Measurements from ENCODE around the gene C11orf68. TPM values are rescaled to one million over a fixed set of nuclear protein-coding genes. Genes with fewer than 3 reads are reported as not detected.
A peak's percentile ranks its signal among the peaks of the same experiment; 100 is the strongest.

Gene C11orf68
- total and polyA plus RNA-seq, 9 of the 15 experiments (the other 6 are each of a cell fraction or from before 2014, with no cell fraction given) = 3.6 to 35.9 (median 12.8) TPM

DNA sequence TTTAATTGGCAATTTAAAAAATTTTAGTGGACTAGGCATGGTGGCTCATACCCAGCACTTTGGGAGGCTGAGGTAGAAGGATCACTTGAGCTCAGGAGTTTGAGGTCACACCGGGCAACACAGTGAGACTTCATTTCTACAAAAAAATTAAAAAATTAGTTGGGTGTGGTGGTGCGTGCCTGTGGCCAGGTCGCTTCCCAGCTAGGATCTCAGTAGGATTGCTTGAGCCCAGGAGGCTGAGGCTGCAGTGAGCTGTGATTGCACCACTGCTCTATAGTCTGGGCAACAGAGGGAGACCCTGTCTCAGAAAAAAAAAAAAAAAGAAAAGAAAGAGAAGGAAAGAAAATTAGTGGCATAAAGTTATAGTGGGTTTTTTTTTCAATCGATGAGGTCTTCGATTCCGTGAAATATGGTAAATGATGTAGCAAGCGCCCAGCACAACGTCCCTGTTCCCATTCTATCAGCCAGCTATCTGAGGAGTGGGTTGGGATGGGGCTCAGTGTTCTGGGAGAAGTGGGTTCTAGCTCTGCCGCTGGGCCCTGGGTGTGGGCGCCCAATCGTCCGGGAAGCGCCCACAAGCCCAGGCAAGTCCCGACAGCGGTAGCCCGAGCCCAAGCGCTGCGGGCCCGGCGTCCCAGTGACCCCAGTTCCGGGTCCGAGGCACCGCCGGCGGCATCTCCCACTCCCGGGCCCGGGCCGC is 20.1 kb downstream of the C11orf68 start (continued):
- TF ChIP-seq, protein P1, sequence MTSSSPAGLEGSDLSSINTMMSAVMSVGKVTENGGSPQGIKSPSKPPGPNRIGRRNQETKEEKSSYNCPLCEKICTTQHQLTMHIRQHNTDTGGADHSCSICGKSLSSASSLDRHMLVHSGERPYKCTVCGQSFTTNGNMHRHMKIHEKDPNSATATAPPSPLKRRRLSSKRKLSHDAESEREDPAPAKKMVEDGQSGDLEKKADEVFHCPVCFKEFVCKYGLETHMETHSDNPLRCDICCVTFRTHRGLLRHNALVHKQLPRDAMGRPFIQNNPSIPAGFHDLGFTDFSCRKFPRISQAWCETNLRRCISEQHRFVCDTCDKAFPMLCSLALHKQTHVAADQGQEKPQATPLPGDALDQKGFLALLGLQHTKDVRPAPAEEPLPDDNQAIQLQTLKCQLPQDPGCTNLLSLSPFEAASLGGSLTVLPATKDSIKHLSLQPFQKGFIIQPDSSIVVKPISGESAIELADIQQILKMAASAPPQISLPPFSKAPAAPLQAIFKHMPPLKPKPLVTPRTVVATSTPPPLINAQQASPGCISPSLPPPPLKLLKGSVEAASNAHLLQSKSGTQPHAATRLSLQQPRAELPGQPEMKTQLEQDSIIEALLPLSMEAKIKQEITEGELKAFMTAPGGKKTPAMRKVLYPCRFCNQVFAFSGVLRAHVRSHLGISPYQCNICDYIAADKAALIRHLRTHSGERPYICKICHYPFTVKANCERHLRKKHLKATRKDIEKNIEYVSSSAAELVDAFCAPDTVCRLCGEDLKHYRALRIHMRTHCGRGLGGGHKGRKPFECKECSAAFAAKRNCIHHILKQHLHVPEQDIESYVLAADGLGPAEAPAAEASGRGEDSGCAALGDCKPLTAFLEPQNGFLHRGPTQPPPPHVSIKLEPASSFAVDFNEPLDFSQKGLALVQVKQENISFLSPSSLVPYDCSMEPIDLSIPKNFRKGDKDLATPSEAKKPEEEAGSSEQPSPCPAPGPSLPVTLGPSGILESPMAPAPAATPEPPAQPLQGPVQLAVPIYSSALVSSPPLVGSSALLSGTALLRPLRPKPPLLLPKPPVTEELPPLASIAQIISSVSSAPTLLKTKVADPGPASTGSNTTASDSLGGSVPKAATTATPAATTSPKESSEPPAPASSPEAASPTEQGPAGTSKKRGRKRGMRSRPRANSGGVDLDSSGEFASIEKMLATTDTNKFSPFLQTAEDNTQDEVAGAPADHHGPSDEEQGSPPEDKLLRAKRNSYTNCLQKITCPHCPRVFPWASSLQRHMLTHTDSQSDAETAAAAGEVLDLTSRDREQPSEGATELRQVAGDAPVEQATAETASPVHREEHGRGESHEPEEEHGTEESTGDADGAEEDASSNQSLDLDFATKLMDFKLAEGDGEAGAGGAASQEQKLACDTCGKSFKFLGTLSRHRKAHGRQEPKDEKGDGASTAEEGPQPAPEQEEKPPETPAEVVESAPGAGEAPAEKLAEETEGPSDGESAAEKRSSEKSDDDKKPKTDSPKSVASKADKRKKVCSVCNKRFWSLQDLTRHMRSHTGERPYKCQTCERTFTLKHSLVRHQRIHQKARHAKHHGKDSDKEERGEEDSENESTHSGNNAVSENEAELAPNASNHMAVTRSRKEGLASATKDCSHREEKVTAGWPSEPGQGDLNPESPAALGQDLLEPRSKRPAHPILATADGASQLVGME (CRISPR knock-in tag; IDR thresholded peaks at IDR 0.05) = no peak
- TF ChIP-seq, protein P2, sequence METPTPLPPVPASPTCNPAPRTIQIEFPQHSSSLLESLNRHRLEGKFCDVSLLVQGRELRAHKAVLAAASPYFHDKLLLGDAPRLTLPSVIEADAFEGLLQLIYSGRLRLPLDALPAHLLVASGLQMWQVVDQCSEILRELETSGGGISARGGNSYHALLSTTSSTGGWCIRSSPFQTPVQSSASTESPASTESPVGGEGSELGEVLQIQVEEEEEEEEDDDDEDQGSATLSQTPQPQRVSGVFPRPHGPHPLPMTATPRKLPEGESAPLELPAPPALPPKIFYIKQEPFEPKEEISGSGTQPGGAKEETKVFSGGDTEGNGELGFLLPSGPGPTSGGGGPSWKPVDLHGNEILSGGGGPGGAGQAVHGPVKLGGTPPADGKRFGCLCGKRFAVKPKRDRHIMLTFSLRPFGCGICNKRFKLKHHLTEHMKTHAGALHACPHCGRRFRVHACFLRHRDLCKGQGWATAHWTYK (CRISPR knock-in tag; IDR thresholded peaks at IDR 0.05) = no peak
- TF ChIP-seq, protein P3, sequence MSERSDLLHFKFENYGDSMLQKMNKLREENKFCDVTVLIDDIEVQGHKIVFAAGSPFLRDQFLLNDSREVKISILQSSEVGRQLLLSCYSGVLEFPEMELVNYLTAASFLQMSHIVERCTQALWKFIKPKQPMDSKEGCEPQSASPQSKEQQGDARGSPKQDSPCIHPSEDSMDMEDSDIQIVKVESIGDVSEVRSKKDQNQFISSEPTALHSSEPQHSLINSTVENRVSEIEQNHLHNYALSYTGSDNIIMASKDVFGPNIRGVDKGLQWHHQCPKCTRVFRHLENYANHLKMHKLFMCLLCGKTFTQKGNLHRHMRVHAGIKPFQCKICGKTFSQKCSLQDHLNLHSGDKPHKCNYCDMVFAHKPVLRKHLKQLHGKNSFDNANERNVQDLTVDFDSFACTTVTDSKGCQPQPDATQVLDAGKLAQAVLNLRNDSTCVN (CRISPR knock-in tag; IDR thresholded peaks at IDR 0.05) = no peak
- TF ChIP-seq SREBF1 (IDR thresholded peaks at IDR 0.05; ENCODE audit: borderline replicate concordance, low read depth, low read length) (no peak), BRCA1 (IDR thresholded peaks at IDR 0.05) (no peak), BRCA1 (CRISPR knock-in tag; IDR thresholded peaks at IDR 0.05) (no peak), NONO (IDR thresholded peaks at IDR 0.05; ENCODE audit: low read depth in 2 of 2, low read length in 1 of 2) (0 out of 4 replicates have a peak, but pooled peaks of 1 of the 2 experiments have one; percentile 12), PHB (CRISPR knock-in tag; IDR thresholded peaks at IDR 0.05) (no peak), SMAD1 (IDR thresholded peaks at IDR 0.05; ENCODE audit: low read depth, low read length, partially characterized antibody) (no peak), PPARD (CRISPR knock-in tag; IDR thresholded peaks at IDR 0.05) (no peak), ZNF146 (CRISPR knock-in tag; IDR thresholded peaks at IDR 0.05; ENCODE audit: unreplicated experiment) (no peak), ZBED1 (IDR thresholded peaks at IDR 0.05) (no peak)
